Skeletal muscle cell (primary cell): ENCODE measurements around the gene ASMTL.
"Not testable (repeated sequence)": the region's sequence is repeated elsewhere in the genome, so short reads cannot be mapped to it uniquely, and the experiment has no call there.

Experiments
- DNase-seq: peaks from one replicate; pipeline ENCODE4 v3.0.0-alpha.2; 2010; ENCODE audit warnings: low read depth
- H3K4me3 ChIP-seq: 2 replicates; pipeline ENCODE4 v1.5.1; 2011; ENCODE audit warnings: low read depth, mild to moderate bottlenecking, control low read depth, low read length, moderate library complexity

Gene ASMTL

DNA sequence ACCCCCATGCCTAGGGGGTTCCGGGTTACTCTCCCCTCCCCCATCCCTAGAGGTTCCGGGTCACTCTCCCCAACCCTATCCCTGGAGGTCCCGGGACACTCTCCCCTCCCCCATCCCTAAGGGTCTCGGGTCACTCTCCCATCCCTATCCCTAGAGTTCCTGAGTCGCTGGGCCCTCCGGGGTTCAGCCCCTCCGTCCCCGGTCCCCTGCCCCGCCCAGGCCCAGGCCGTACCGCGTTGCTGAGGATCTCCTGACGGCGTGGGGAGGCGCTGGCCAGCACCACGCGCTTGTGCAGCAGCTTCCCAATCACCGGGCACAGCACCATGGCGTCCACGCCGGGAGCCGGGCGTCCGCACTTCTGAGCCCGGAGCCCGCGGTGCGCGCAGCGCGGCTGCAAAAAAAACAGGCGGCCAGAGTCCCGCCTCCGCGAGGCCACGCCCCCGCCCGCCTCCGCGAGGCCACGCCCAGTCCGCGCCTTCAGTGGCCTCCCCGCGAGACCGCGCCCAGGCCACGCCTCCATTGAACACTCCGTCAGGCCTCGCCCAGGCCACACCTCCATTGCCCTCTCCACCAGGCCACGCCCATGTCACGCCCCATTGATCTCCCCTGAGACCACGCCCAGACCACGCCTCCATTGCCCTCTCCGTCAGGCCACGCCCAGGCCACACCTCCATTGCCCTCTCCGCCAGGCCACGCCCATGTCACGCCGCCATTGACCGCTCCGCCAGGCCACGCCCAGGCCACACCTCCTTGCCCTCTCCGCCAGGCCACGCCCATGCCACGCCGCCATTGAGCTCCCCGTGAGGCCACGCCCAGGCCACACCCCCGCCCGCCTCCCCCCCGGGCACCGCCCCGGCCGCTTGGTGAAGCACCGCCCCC lies at the start of gene ASMTL:
ASMTL (minus strand) TSS at position 394 of the 879 bp plus-strand sequence; CDS start at position 325, 69 bp downstream.
- H3K4me3 ChIP-seq: peak within 1 kb of the TSS; percentile 99
- peak; percentile 94 for DNase-seq

DNA sequence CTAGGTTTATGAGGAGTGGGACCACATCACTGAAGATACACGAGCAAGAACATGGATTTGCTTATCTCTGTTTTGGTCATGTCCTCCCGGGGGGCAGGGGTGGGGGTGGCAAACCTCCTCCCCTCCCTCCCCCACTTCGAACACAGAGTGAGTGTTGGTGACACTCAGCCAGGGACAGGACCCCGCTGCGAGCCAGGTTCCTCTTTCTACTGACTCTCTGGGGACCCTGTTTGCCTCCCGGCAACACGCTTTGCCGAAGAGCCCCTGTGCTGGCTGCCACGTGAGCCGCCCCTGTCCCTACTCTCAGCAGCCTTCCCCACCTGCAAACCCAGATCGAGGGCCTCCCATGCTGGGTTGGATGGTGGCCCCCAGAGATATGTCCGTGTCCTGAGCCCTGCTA lies 49.5 kb upstream of the ASMTL start:
- no peak for DNase-seq
- no peak overlapping the region for H3K4me3 ChIP-seq

- H3K4me3 ChIP-seq: no peak overlapping the region
- no peak for DNase-seq
Measured at GRCh38 chrX:1500701-1501624, 48.3 kb upstream of the ASMTL start.

GRCh38 chrX:1496076-1496475 lies 43.4 kb upstream of the ASMTL start:
- DNase-seq: no peak
- no peak overlapping the region for H3K4me3 ChIP-seq

GRCh38 chrX:1493877-1494510 lies 41.3 kb upstream of the ASMTL start:
- DNase-seq: no peak
- H3K4me3 ChIP-seq: no peak overlapping the region

DNA sequence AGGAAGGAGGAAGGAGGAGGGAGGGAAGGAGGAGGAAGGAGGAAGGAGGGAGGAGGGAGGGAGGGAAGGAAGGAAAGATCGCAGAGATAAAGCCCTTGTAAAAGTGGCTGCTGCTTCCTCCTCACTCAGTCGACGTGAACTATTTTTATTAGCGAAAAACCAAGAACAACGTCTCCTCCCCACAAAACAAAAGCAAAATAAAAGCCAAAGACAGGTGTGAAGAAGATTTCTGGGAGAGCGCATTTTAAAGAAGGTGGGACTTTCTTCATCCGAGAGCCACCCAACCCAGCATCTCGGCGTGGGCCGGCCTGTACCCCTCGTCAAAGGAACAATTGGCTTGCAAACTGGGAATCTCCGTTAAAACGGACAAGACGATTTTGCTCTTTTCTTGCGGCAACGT lies 40.7 kb upstream of the ASMTL start:
- no peak for DNase-seq

GRCh38 chrX:1492421-1493012 lies 39.8 kb upstream of the ASMTL start:
- no peak for DNase-seq
- H3K4me3 ChIP-seq: no peak overlapping the region

More for the DNA sequence above, 40.7 kb upstream of the ASMTL start:
- no peak overlapping the region for H3K4me3 ChIP-seq

GRCh38 chrX:1491851-1492349 lies 39.2 kb upstream of the ASMTL start:
- no peak for DNase-seq
- H3K4me3 ChIP-seq: no peak overlapping the region

GRCh38 chrX:1491248-1491647 lies 38.5 kb upstream of the ASMTL start:
- H3K4me3 ChIP-seq, DNase-seq: not testable (repeated sequence)

GRCh38 chrX:1490723-1491122 lies 38.0 kb upstream of the ASMTL start:
- H3K4me3 ChIP-seq, DNase-seq: not testable (repeated sequence)

DNA sequence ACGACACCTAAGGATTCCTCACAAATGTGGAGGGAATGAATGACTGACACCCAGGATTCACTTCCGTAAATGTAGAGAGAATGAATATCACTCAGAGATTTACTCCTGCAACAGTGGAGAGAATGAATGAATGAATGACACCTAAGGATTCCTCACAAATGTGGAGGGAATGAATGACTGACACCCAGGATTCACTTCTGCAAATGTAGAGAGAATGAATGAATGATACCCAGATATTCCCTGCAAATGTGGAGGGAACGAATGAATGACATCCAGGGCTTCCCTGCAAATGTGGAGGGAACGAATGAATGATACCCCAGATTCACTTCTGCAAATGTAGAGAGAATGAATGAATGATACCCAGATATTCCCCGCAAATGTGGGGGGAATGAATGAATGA lies 36.6 kb upstream of the ASMTL start:
- not testable (repeated sequence) for DNase-seq, H3K4me3 ChIP-seq

DNA sequence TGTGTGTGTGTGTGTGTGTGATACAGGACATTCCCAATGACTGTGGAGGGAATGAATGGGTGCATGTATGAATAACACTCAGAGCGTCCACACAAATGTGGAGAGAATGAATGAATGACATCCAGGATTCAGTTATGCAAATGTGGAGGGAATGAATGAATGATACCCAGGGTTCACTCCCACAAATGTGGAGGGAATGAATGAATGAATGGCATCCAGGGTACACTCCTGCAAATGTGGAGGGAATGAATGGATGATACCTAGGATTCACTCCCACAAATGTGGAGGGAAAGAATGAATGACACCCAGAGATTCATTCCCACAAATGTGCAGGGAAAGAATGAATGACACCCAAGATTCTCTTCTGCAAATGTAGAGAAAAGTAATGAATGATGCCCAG lies 36.0 kb upstream of the ASMTL start:
- no peak overlapping the region for H3K4me3 ChIP-seq
- DNase-seq: no peak

DNA sequence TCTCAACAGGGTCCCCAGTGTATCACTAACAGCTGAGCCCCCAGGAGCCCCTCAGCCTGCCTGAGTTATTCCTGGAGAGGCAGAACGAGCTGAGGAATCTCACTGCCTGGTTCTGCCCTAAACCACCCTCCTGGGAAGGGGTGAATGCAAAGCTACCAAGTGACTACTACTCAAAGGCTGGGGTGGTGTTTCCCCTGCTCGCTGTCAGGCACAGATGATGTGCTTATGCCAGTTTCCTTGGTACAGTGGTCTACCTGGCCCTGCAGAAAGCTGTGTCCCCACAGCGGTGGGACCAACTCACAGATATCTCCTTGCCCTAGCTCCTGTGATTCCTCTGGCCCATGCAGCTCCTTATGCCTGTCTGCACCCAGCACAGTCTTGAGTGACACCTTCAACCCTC lies 35.4 kb upstream of the ASMTL start:
- no peak overlapping the region for H3K4me3 ChIP-seq
- no peak for DNase-seq

DNA sequence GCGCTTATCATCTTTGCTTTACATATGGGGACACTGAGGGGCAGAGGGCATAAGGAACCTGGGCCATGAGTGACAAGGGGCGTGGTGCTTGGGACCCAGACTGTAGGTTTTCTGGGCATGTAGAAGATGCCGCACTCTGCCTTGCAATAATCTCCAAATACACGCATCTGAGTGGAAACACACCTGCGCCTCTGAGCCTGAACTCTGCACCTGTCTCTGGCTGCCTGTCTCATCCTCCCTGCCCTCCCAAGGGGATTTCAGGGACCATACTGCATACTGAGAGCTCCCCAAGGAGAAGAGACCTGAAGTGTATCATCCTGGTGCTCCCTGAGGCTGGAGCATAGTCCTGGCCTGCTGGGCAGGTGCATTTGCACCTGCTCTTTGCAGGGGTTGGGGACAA lies 34.7 kb upstream of the ASMTL start:
- no peak for DNase-seq
- H3K4me3 ChIP-seq: no peak overlapping the region

DNA sequence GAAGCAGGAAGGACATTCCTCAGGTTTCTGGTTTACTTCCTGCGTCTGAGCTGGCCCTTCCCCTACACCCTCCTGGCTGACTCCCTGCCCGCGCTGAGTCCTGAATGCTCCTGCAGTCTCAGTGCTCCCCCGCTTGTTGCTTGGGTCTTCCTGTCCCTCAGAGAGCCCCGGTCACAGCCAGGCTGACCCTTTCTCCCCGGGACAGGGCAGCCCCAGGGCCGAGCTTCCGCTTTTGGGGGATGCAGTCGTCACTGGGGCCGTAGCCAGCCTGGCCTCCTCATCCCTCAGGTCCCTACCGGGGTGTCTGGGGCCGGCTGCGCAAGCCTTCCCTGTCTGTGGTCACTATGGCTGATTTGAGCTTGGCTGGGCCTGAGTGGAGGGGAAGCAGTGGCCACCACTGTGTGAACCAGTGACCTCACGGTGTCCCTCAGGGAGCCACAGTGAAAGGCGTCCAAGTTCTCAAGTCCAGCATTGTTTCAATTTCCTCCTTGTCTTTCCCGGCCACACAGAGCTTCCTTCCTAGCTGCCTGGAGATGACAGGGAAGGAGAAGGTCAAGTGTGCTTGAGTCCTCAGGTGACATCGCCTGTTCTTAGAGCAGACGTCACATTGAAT lies 34.1 kb upstream of the ASMTL start:
- no peak for DNase-seq
- H3K4me3 ChIP-seq: no peak overlapping the region

GRCh38 chrX:1486177-1486576 lies 33.5 kb upstream of the ASMTL start:
- DNase-seq: no peak
- no peak overlapping the region for H3K4me3 ChIP-seq

GRCh38 chrX:1485033-1485432 lies 32.3 kb upstream of the ASMTL start:
- H3K4me3 ChIP-seq: no peak overlapping the region
- DNase-seq: no peak

GRCh38 chrX:1484638-1485019 lies 31.9 kb upstream of the ASMTL start:
- no peak for DNase-seq
- no peak overlapping the region for H3K4me3 ChIP-seq
